ENCODE results near the gene ZCCHC2.

Gene ZCCHC2

GRCh38 chr18:62576271-62576670 is 53.4 kb downstream of the ZCCHC2 start:
- ChIA-PET POLR2A (no interaction called here), CTCF (interaction anchor here (1.1 to 6.4 kb wide), 5 partner anchors 9 to 406 kb away, joined by 3 to 88 read pairs (median 6); no protein-coding TSS in a partner anchor)
- DNase-seq (ENCODE audit: low read depth, low spot score) = no peak
- no peak overlapping the region for H3K4me3 ChIP-seq (ENCODE audit: low read depth, low read length)
- TF ChIP-seq, protein P1, sequence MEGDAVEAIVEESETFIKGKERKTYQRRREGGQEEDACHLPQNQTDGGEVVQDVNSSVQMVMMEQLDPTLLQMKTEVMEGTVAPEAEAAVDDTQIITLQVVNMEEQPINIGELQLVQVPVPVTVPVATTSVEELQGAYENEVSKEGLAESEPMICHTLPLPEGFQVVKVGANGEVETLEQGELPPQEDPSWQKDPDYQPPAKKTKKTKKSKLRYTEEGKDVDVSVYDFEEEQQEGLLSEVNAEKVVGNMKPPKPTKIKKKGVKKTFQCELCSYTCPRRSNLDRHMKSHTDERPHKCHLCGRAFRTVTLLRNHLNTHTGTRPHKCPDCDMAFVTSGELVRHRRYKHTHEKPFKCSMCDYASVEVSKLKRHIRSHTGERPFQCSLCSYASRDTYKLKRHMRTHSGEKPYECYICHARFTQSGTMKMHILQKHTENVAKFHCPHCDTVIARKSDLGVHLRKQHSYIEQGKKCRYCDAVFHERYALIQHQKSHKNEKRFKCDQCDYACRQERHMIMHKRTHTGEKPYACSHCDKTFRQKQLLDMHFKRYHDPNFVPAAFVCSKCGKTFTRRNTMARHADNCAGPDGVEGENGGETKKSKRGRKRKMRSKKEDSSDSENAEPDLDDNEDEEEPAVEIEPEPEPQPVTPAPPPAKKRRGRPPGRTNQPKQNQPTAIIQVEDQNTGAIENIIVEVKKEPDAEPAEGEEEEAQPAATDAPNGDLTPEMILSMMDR (IDR thresholded peaks at IDR 0.05; ENCODE audit: insufficient read depth, low read length, missing control alignments) = no peak

GRCh38 chr18:62576845-62577512 is 54.2 kb downstream of the ZCCHC2 start:
- H3K4me3 ChIP-seq (ENCODE audit: low read depth, low read length) = no peak overlapping the region
- POLR2A ChIA-PET = no interaction called here
- TF ChIP-seq, protein P1 (IDR thresholded peaks at IDR 0.05; ENCODE audit: insufficient read depth, low read length, missing control alignments) = no peak
- CTCF ChIA-PET = interaction anchor here (0.6 to 6.4 kb wide), 6 partner anchors 8 to 406 kb away, joined by 3 to 88 read pairs (median 6); no protein-coding TSS in a partner anchor
- DNase-seq (ENCODE audit: low read depth, low spot score) = no peak

DNA sequence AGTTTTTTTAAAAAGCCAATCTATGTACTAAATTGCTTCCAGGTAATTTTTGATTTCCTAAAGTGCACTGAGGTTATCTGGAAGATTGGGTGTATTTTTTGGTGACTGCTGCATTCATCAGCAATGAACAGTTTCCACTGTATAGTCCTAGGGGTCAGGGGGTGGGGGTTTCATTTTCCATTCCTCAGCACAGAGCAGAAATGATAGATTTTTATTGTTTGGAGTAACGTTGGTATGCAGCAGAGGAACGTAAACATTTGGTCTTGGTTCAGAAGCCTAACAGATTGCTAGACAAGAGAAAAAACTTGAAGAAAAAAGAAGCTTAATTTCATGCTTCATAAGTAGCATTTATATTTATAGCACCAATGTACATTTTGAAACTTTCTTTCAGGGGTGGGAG is 54.9 kb downstream of the ZCCHC2 start:
- DNase-seq (ENCODE audit: low read depth, low spot score) = no peak
- H3K4me3 ChIP-seq (ENCODE audit: low read depth, low read length) = no peak overlapping the region
- ChIA-PET CTCF (interaction anchor here (0.6 to 6.4 kb wide), 6 partner anchors 8 to 405 kb away, joined by 3 to 88 read pairs (median 8); no protein-coding TSS in a partner anchor), POLR2A (interaction anchor here (0.7 kb wide), 1 partner anchor 152 kb away, joined by 3 read pairs; no protein-coding TSS in a partner anchor)
- TF ChIP-seq, protein P1 (IDR thresholded peaks at IDR 0.05; ENCODE audit: insufficient read depth, low read length, missing control alignments) = no peak

GRCh38 chr18:62578980-62579511 is 56.2 kb downstream of the ZCCHC2 start:
- TF ChIP-seq, protein P1 (IDR thresholded peaks at IDR 0.05; ENCODE audit: insufficient read depth, low read length, missing control alignments) = no peak
- ChIA-PET CTCF (interaction anchor here (0.9 to 6.4 kb wide), 6 partner anchors 6 to 404 kb away, joined by 3 to 88 read pairs (median 8); no protein-coding TSS in a partner anchor), POLR2A (no interaction called here)
- DNase-seq (ENCODE audit: low read depth, low spot score) = no peak
- H3K4me3 ChIP-seq (ENCODE audit: low read depth, low read length) = no peak overlapping the region

GRCh38 chr18:62583376-62583775 is 60.6 kb downstream of the ZCCHC2 start:
- TF ChIP-seq, protein P1 (IDR thresholded peaks at IDR 0.05; ENCODE audit: insufficient read depth, low read length, missing control alignments) = no peak
- no peak for DNase-seq (ENCODE audit: low read depth, low spot score)
- ChIA-PET CTCF (interaction anchor here (0.7 to 7.2 kb wide), 36 partner anchors 8 to 473 kb away, joined by 3 to 243 read pairs (median 5); partner anchors contain the start of genes PIGN, RELCH and ZCCHC2), POLR2A (no interaction called here)
- no peak overlapping the region for H3K4me3 ChIP-seq (ENCODE audit: low read depth, low read length)
